ENCODE results near the gene WNT8A. TPM values are rescaled to one million over a fixed set of nuclear protein-coding genes. Genes with fewer than 3 reads are reported as not detected.

WNT8A gene
- total RNA-seq, 3 donors from 2014 or later, result not detected

GRCh38 chr5:138111937-138112336, 28.1 kb downstream of the WNT8A start:
- no peak for ATAC-seq
- TF ChIP-seq CTCF (IDR thresholded peaks at IDR 0.05), result no peak

DNA sequence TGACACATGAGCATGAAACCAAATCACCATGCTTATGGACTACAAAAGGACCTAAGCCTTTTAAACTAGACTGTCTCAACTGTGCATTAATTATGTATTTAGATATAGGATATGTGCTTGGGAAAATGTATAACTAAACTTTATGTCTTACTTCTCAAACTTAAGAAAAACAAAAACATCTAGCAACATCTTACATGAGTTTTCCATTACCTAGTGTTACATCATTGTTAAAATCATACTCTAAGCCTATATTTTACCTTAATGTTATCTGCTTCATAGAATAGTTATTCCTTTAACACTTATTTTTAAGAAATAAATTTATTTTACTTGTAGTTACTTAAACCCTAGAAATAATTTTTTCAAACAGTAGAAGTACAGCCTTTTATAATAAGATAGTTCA, 31.4 kb downstream of the WNT8A start:
- intact Hi-C loops (cut with DNase I, micrococcal nuclease), result no loop called here
- TF ChIP-seq CTCF (IDR thresholded peaks at IDR 0.05), result no peak
- no peak for ATAC-seq
- no peaks in the 10 kb centered on the region for H3K36me3 ChIP-seq (ENCODE audit: low read depth)
- no peaks in the 10 kb centered on the region for H3K4me1 ChIP-seq (ENCODE audit: low read depth)
- H3K4me3 ChIP-seq, result no peak overlapping the region
- no peak for DNase-seq
- H3K9me3 ChIP-seq, result no peaks in the 10 kb centered on the region

More at GRCh38 chr5:138111937-138112336, 28.1 kb downstream of the WNT8A start:
- Histone ChIP-seq H3K36me3 (ENCODE audit: low read depth) (no peaks in the 10 kb centered on the region), H3K9me3 (no peaks in the 10 kb centered on the region), H3K4me1 (ENCODE audit: low read depth) (no peaks in the 10 kb centered on the region), H3K4me3 (no peak overlapping the region)
- intact Hi-C loops (cut with DNase I, micrococcal nuclease), result no loop called here
- no peak for DNase-seq

GRCh38 chr5:138128334-138128733, 44.5 kb downstream of the WNT8A start:
- Histone ChIP-seq H3K4me1 (ENCODE audit: low read depth) (no peaks in the 10 kb centered on the region), H3K36me3 (ENCODE audit: low read depth) (no peaks in the 10 kb centered on the region), H3K9me3 (no peaks in the 10 kb centered on the region), H3K4me3 (no peak overlapping the region)
- DNase-seq, result no peak
- ATAC-seq, result no peak
- no peak for TF ChIP-seq CTCF (IDR thresholded peaks at IDR 0.05)
- intact Hi-C loops (cut with DNase I, micrococcal nuclease), result no loop called here

DNA sequence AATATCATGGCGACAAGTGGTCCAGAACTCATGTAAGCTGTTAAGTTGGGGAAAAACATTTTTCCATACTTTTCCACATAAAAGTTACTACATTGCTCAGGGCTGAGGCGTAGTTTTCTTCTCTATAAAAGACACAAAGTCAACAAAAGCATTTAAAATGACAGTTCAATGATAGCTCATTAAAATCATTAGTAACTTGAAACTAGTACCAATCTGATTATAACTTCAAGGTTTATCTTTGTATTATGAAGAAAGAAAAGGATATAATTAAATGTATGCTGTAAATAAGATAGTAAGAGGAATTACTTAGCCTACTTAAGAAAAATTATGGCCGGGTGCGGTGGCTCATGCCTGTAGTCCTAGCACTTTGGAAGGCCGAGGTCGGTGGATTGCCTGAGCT, 45.5 kb downstream of the WNT8A start:
- no peak for ATAC-seq

DNA sequence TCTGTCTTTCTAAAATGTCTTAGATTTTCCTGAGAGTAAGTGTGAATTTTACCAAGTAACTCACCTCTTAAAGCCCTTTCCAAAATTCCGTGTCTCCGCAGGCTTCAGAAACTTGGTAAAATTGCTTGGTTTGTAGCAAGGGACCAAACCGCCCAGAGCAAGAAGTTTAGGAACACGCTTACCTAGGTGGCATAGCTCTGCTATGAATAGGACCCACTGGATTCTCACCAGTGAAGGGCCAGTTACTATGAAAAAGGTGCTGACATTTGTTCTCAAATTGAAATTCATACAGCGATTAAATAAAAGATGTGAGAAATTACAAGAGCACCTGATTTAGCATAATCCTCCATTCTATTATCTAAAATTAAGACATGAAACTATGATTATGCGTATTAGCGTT, 48.7 kb downstream of the WNT8A start:
- Histone ChIP-seq H3K4me1 (ENCODE audit: low read depth) (no peaks in the 10 kb centered on the region), H3K4me3 (no peak overlapping the region), H3K9me3 (no peaks in the 10 kb centered on the region), H3K36me3 (ENCODE audit: low read depth) (no peaks in the 10 kb centered on the region)
- DNase-seq (no peak), ATAC-seq (no peak)
- TF ChIP-seq CTCF (IDR thresholded peaks at IDR 0.05), result no peak
- intact Hi-C loops (cut with DNase I, micrococcal nuclease), result loop anchor here (2.0 to 5.0 kb wide), 2 partner anchors 55 to 56 kb away; no protein-coding TSS in a partner anchor

More for the DNA sequence above, 45.5 kb downstream of the WNT8A start:
- intact Hi-C loops (cut with DNase I, micrococcal nuclease), result no loop called here
- H3K9me3 ChIP-seq, result no peaks in the 10 kb centered on the region
- H3K4me1 ChIP-seq (ENCODE audit: low read depth), result no peaks in the 10 kb centered on the region
- H3K4me3 ChIP-seq, result no peak overlapping the region
- DNase-seq, result no peak
- TF ChIP-seq CTCF (IDR thresholded peaks at IDR 0.05), result no peak
- no peaks in the 10 kb centered on the region for H3K36me3 ChIP-seq (ENCODE audit: low read depth)

Data from mucosa of descending colon (tissue), 3 donors.